Endothelial cell of umbilical vein (primary cell): ENCODE data around the gene FTO. TPM values are rescaled to one million over a fixed set of nuclear protein-coding genes. Genes with fewer than 3 reads are reported as not detected.

ENCODE experiments used
- BruUV-seq: library from RNA; stranded (reverse); fragments of 400-500 nt; replicated peaks from 2 replicates; lab custom pipeline; 2021; lab: Mats Ljungman, UMichigan
- CTCF ChIA-PET: fragments of 300-600, 350-600 bp; sonication (Branson Sonifier 250); formaldehyde crosslinking; loops from one replicate; lab custom pipeline; 2021; ENCODE audit warnings: antibody characterized with exemption, inconsistent platforms; lab: Charles Lee
- POLR2A ChIA-PET: fragments of 300-600, 350-600 bp; sonication (Branson Sonifier 250); formaldehyde crosslinking; loops from one replicate; lab custom pipeline; 2021; ENCODE audit warnings: antibody characterized with exemption, inconsistent platforms; lab: Charles Lee
- DNase-seq: peaks from one replicate; pipeline ENCODE4 v3.0.0-alpha.2; 2011; ENCODE audit warnings: low read depth, low spot score
- FAIRE-seq: peaks from 2 replicates; lab custom pipeline; 2011; peaks lifted over from hg19 to GRCh38; lab: Jason Lieb, UNC
- H2AFZ ChIP-seq: 2 replicates; pipeline ENCODE4 v1.6.0; 2012; ENCODE audit warnings: low read depth, low read length, control low read depth, inconsistent platforms
- H3K27ac ChIP-seq: 2 replicates; pipeline ENCODE4 v1.5.1; 2011; ENCODE audit warnings: low read depth, mild to moderate bottlenecking, control low read depth, low read length, moderate library complexity; ENCODE audit not compliant: insufficient read depth
- H3K27me3 ChIP-seq, 2 experiments: 2 replicates each; pipeline versions ENCODE4 v1.6.0 to v1.6.1; 2011; ENCODE audit warnings: low read length in 2 of 2, mixed read lengths in 1 of 2; ENCODE audit not compliant: control insufficient read depth in 2 of 2, insufficient read depth in 2 of 2
- H3K36me3 ChIP-seq, 2 experiments: 2 replicates in 1 of 2; 3 replicates in 1 of 2; pipeline ENCODE4 v1.5.1; 2011; ENCODE audit warnings: low read length in 2 of 2, mild to moderate bottlenecking in 1 of 2, moderate library complexity in 1 of 2; ENCODE audit not compliant: control insufficient read depth in 2 of 2, insufficient read depth in 2 of 2; ENCODE audit errors: extremely low read depth in 1 of 2
- H3K4me1 ChIP-seq: 3 replicates; pipeline ENCODE4 v1.5.1; 2011; ENCODE audit warnings: mild to moderate bottlenecking, low read length; ENCODE audit not compliant: control insufficient read depth, insufficient read depth; ENCODE audit errors: extremely low read depth
- H3K4me2 ChIP-seq: 2 replicates; pipeline ENCODE4 v1.6.1; 2011; ENCODE audit warnings: low read length, control low read depth, mixed read lengths; ENCODE audit not compliant: insufficient read depth
- H3K4me3 ChIP-seq, 3 experiments: fragments of 200-600 bp in 1 of 3; sonication (generic), shearing (Covaris generic) in 1 of 3; replicated peaks in 1 of 3; 2 replicates each; pipeline ENCODE4 v1.5.1; 2011 to 2016; ENCODE audit warnings: control low read depth in 3 of 3, low read length in 3 of 3, mild to moderate bottlenecking in 2 of 3, inconsistent platforms in 1 of 3, low read depth in 1 of 3, moderate library complexity in 1 of 3; ENCODE audit not compliant: insufficient read depth in 1 of 3
- H3K79me2 ChIP-seq: 2 replicates; pipeline ENCODE4 v1.6.0; 2012; ENCODE audit warnings: low read length, inconsistent platforms; ENCODE audit not compliant: control insufficient read depth, insufficient read depth
- H3K9ac ChIP-seq: replicated peaks from 2 replicates; pipeline ENCODE3; 2011; ENCODE audit warnings: low read length, control low read depth; ENCODE audit not compliant: insufficient read depth; ENCODE audit errors: extremely low read depth
- H3K9me1 ChIP-seq: replicated peaks from 3 replicates; pipeline ENCODE4 v1.6.0; 2011; ENCODE audit warnings: mild to moderate bottlenecking, low read length; ENCODE audit not compliant: control insufficient read depth, insufficient read depth; ENCODE audit errors: extremely low read depth
- H3K9me3 ChIP-seq: replicated peaks from 2 replicates; pipeline ENCODE4 v1.5.1; 2012; ENCODE audit warnings: low read length, inconsistent platforms; ENCODE audit not compliant: control insufficient read depth, insufficient read depth
- H4K20me1 ChIP-seq: replicated peaks from 2 replicates; pipeline ENCODE3; 2011; ENCODE audit warnings: mild to moderate bottlenecking, low read length; ENCODE audit not compliant: control insufficient read depth, insufficient read depth; ENCODE audit errors: extremely low read depth
- CTCF ChIP-seq, 2 donors: IDR thresholded peaks; 1 replicate in 1 of 2; 2 replicates in 1 of 2; pipeline ENCODE4 v1.5.1; 2011; ENCODE audit warnings: low read length in 2 of 2, mild to moderate bottlenecking in 2 of 2, moderate library complexity in 2 of 2, control low read depth in 1 of 2, inconsistent platforms in 1 of 2, low read depth in 1 of 2; ENCODE audit not compliant: insufficient read depth in 1 of 2; ENCODE audit errors: extremely low read depth in 1 of 2
- EZH2 ChIP-seq: IDR thresholded peaks from 2 replicates; pipeline ENCODE4 v1.6.1; 2012; ENCODE audit warnings: borderline replicate concordance, low read depth, mild to moderate bottlenecking, moderate library complexity, low read length, inconsistent platforms; ENCODE audit not compliant: severe bottlenecking
- FOS ChIP-seq: IDR thresholded peaks from 2 replicates; pipeline ENCODE4 v1.6.1; 2011; ENCODE audit warnings: mild to moderate bottlenecking, low read length, moderate library complexity, borderline replicate concordance; ENCODE audit not compliant: insufficient read depth
- GATA2 ChIP-seq: IDR thresholded peaks from 2 replicates; pipeline ENCODE4 v1.7.0; 2011; ENCODE audit warnings: low read depth, mild to moderate bottlenecking, moderate library complexity, mixed read lengths, low read length; ENCODE audit not compliant: insufficient read length, insufficient read depth
- JUN ChIP-seq: IDR thresholded peaks from 2 replicates; pipeline ENCODE4 v1.6.1; 2011; ENCODE audit warnings: borderline replicate concordance, low read depth; ENCODE audit not compliant: insufficient read length, insufficient read depth
- MAX ChIP-seq: IDR thresholded peaks from 2 replicates; pipeline ENCODE4 v1.6.1; 2011; ENCODE audit not compliant: insufficient read depth, insufficient read length
- MYC ChIP-seq: IDR thresholded peaks from one replicate; pipeline ENCODE4 v1.6.1; 2011; ENCODE audit warnings: mild to moderate bottlenecking, low read depth, low read length
- POLR2A ChIP-seq: IDR thresholded peaks from 2 replicates; pipeline ENCODE4 v1.6.1; 2012; ENCODE audit warnings: low read depth, mild to moderate bottlenecking, control low read depth, low read length
- POLR2AphosphoS5 ChIP-seq: IDR thresholded peaks from 2 replicates; pipeline ENCODE4 v1.6.1; 2012; ENCODE audit warnings: low read depth, mild to moderate bottlenecking, control low read depth, low read length, moderate library complexity; ENCODE audit not compliant: insufficient read depth
- dilution Hi-C: fragments of 300-500 bp; cut with MboI; formaldehyde crosslinking; loops from one replicate; pipeline ENCODE4 v1.15.0; 2019; ENCODE audit warnings: low sequenced_read_pairs; ENCODE audit not compliant: extremely low pct_ligation_motif_present
- intact Hi-C: fragments of 100-400 bp; cut with micrococcal nuclease; formaldehyde crosslinking; loops from one replicate; pipeline ENCODE4 v1.10.0; 2022
- polyA plus RNA-seq, 4 experiments: library from polyadenylated mRNA; depleted of rRNA in 3 of 4; stranded (reverse) in 3 of 4; unstranded in 1 of 4; fragments of >200 nt; gene quantifications; 2 replicates each; pipeline versions ENCODE4 v1.2.1 to v1.2.3, GENCODE V29; 2011 to 2012; ENCODE audit warnings: missing spikeins in 1 of 4
- total RNA-seq: library from RNA; stranded (reverse); gene quantifications from 2 replicates; pipeline ENCODE4 v1.2.3, GENCODE V29; 2021

FTO gene
- total and polyA plus RNA-seq, 2 donors (not counting 3 experiments of a cell fraction or from before 2014, with no cell fraction given): 48.6 to 87.1 TPM

DNA sequence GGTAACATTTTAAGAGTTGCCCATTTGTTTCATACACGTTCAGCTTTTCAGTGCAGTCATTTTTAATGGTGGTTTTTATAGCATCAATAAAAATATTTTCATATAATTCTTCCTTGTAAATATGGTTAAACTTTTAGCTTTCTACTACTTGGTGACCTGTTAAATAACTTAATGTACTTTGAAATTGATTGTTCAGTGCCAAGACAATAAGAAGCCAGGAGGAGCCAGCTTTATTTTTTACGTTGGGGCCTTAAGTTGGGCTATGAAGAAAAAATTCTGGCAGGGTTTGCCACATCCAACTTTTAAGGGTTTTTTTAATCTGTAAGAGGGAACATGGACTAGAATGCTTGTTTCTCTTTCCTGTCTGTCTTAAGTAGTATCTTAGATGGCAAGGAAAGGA lies 284.2 kb downstream of the FTO start:
- H2AFZ ChIP-seq: no peak overlapping the region
- dilution Hi-C loops (no loop called here), intact Hi-C loops (no loop called here)
- no peaks in the 10 kb centered on the region for H3K36me3 ChIP-seq
- FAIRE-seq (no peak), DNase-seq (no peak)
- BruUV-seq: no TSS peak
- ChIA-PET POLR2A (interaction anchor here (0.5 kb wide), 1 partner anchor 27 kb away, joined by 6 read pairs; no protein-coding TSS in a partner anchor), CTCF (no interaction called here)
- H3K9me1 ChIP-seq: no peaks in the 10 kb centered on the region
- H3K4me2 ChIP-seq: no peak overlapping the region
- H3K9me3 ChIP-seq: no peaks in the 10 kb centered on the region
- no peaks in the 10 kb centered on the region for H3K79me2 ChIP-seq
- H4K20me1 ChIP-seq: no peaks in the 10 kb centered on the region
- H3K4me1 ChIP-seq: no peaks in the 10 kb centered on the region
- H3K9ac ChIP-seq: no peak overlapping the region
- H3K27me3 ChIP-seq: no peaks in the 10 kb centered on the region
- no peak overlapping the region for H3K4me3 ChIP-seq
- no peak for TF ChIP-seq POLR2AphosphoS5
- no peak for TF ChIP-seq EZH2
- TF ChIP-seq MAX: no peak
- no peak for TF ChIP-seq POLR2A
- no peak for TF ChIP-seq JUN
- no peak for TF ChIP-seq MYC
- no peak for TF ChIP-seq GATA2
- no peak for TF ChIP-seq FOS
- no peak overlapping the region for H3K27ac ChIP-seq

- ChIA-PET POLR2A (no interaction called here), CTCF (interaction anchor here (0.9 kb wide), 1 partner anchor 22 kb away, joined by 3 read pairs; no protein-coding TSS in a partner anchor)
- no peaks in the 10 kb centered on the region for H3K4me1 ChIP-seq
- no peak overlapping the region for H2AFZ ChIP-seq
- no peak for DNase-seq
- H3K4me2 ChIP-seq: no peak overlapping the region
- no peaks in the 10 kb centered on the region for H3K9me1 ChIP-seq
- no TSS peak for BruUV-seq
- no peak overlapping the region for H3K9ac ChIP-seq
- no peaks in the 10 kb centered on the region for H3K36me3 ChIP-seq
- H3K9me3 ChIP-seq: no peaks in the 10 kb centered on the region
- no peaks in the 10 kb centered on the region for H4K20me1 ChIP-seq
- no peaks in the 10 kb centered on the region for H3K79me2 ChIP-seq
- no peak for FAIRE-seq
- intact Hi-C loops: no loop called here
- H3K27ac ChIP-seq: no peak overlapping the region
- no peak overlapping the region for H3K4me3 ChIP-seq
- no peak for TF ChIP-seq CTCF (IDR thresholded peaks at IDR 0.05; ENCODE audit: extremely low read depth in 1 of 2, insufficient read depth in 1 of 2, low read depth in 1 of 2, low read length in 2 of 2)
- no peak for TF ChIP-seq POLR2AphosphoS5
- no peak for TF ChIP-seq POLR2A
- TF ChIP-seq MYC: no peak
- TF ChIP-seq FOS: no peak
- TF ChIP-seq MAX: no peak
- no peak for TF ChIP-seq EZH2
- dilution Hi-C loops: no loop called here
- H3K27me3 ChIP-seq: no peaks in the 10 kb centered on the region
These were observed 285.6 kb downstream of the FTO start for GRCh38 chr16:53989597-53989996.
